ENCODE results near the gene SLC7A4. TPM values are rescaled to one million over a fixed set of nuclear protein-coding genes. Genes with fewer than 3 reads are reported as not detected.

SLC7A4 gene
- total and polyA plus RNA-seq, 10 of the 15 experiments (the other 5 are each of a cell fraction or from before 2014, with no cell fraction given) = 0.06 to 0.25 (median 0.14) TPM; not detected in 6

- Histone ChIP-seq H3K4me2 (ENCODE audit: control insufficient read depth, insufficient read depth) (no peak overlapping the region), H3K27me3 (replicated peaks in 1 of 2; ENCODE audit: control insufficient read depth in 2 of 2, insufficient read depth in 2 of 2, low read length in 1 of 2) (no peaks in the 10 kb centered on the region), H3K4me1 (ENCODE audit: control insufficient read depth, insufficient read depth, low read length) (peaks cover 5% of the 10 kb centered on the region), H3K4me3 (no peak overlapping the region), H3K27ac (ENCODE audit: control insufficient read depth, insufficient read depth) (no peak overlapping the region), H3K9me3 (replicated peaks; ENCODE audit: control insufficient read depth, insufficient read depth, low read length) (no peaks in the 10 kb centered on the region), H3K9ac (ENCODE audit: control insufficient read depth, insufficient read depth, low read length) (no peak overlapping the region), H3K36me3 (ENCODE audit: control insufficient read depth in 2 of 2, insufficient read depth in 2 of 2, low read length in 1 of 2) (no peaks in the 10 kb centered on the region), H4K20me1 (ENCODE audit: control insufficient read depth, insufficient read depth) (no peaks in the 10 kb centered on the region), H2AFZ (ENCODE audit: control insufficient read depth, low read depth, low read length) (no peak overlapping the region), H3K79me2 (ENCODE audit: control insufficient read depth, insufficient read depth, low read length) (no peaks in the 10 kb centered on the region)
- intact Hi-C loops (cut with micrococcal nuclease; ENCODE audit: unreplicated experiment) = no loop called here
- in situ Hi-C loops (cut with MboI) = no loop called here
- DNase-seq (ENCODE audit: low read depth, low spot score) = no peak
- no TSS peak for BruUV-seq (replicated peaks)
- no peak for ATAC-seq
- ChIA-PET SMC1A (ENCODE audit: uncharacterized antibody, unreplicated experiment) (no interaction called here), CTCF (no interaction called here), RAD21 (ENCODE audit: unreplicated experiment) (no interaction called here), POLR2A (no interaction called here)
- no peak for FAIRE-seq
- 50% methylated on average over 2 of the region's 2 CpGs for WGBS (ENCODE audit: insufficient coverage, insufficient replicate concordance, low lambda C conversion rate, missing lambda C conversion rate)
- TF ChIP-seq DPF2 (IDR thresholded peaks at IDR 0.05) (no peak), ZNF274 (IDR thresholded peaks at IDR 0.05; ENCODE audit: insufficient read depth, insufficient read length) (no peak), ZNF622 (IDR thresholded peaks at IDR 0.05) (no peak), YBX1 (IDR thresholded peaks at IDR 0.05) (no peak)
These were observed 6.0 kb upstream of the SLC7A4 start for GRCh38 chr22:21038405-21038804.

DNA sequence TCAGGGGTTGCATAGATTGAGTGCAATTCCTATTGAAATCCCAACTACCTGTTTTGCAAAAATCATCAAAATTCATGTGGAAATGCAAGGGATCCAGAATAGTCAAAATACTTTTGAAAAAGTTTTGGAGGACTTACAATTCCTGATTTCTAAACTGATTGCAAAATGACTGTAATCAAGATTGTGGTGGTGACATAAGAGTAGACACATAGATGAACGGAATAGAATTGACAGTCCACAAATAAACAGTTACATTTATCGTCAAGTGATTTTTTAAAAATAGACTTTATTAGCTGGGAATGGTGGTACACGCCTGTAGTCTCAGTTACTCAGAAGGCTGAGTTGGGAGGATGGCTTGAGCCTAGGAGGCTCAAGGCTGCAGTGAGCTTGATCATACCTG is 2.6 kb upstream of the SLC7A4 start:
- DNase-seq (ENCODE audit: low read depth, low spot score) (no peak), ATAC-seq (no peak), FAIRE-seq (no peak)
- H3K9me3 ChIP-seq (replicated peaks; ENCODE audit: control insufficient read depth, insufficient read depth, low read length) = no peaks in the 10 kb centered on the region
- no peak overlapping the region for H3K4me3 ChIP-seq
- intact Hi-C loops (cut with micrococcal nuclease; ENCODE audit: unreplicated experiment) = no loop called here
- H3K4me2 ChIP-seq (ENCODE audit: control insufficient read depth, insufficient read depth) = no peak overlapping the region
- H3K79me2 ChIP-seq (ENCODE audit: control insufficient read depth, insufficient read depth, low read length) = no peaks in the 10 kb centered on the region
- no peaks in the 10 kb centered on the region for H4K20me1 ChIP-seq (ENCODE audit: control insufficient read depth, insufficient read depth)
- H3K9ac ChIP-seq (ENCODE audit: control insufficient read depth, insufficient read depth, low read length) = no peak overlapping the region
- H2AFZ ChIP-seq (ENCODE audit: control insufficient read depth, low read depth, low read length) = no peak overlapping the region
- SMC1A ChIA-PET (ENCODE audit: uncharacterized antibody, unreplicated experiment) = no interaction called here
- no TSS peak for BruUV-seq (replicated peaks)
- RAD21 ChIA-PET (ENCODE audit: unreplicated experiment) = no interaction called here
- peaks cover 7% of the 10 kb centered on the region for H3K4me1 ChIP-seq (ENCODE audit: control insufficient read depth, insufficient read depth, low read length)
- H3K27ac ChIP-seq (ENCODE audit: control insufficient read depth, insufficient read depth) = no peak overlapping the region
- 45% methylated on average over 3 of the region's 3 CpGs for WGBS (ENCODE audit: insufficient coverage, insufficient replicate concordance, low lambda C conversion rate, missing lambda C conversion rate)
- no peaks in the 10 kb centered on the region; a peak in 1 of 4 replicates for H3K27me3 ChIP-seq (replicated peaks in 1 of 2; ENCODE audit: control insufficient read depth in 2 of 2, insufficient read depth in 2 of 2, low read length in 1 of 2)
- POLR2A ChIA-PET = no interaction called here
- no peaks in the 10 kb centered on the region for H3K36me3 ChIP-seq (ENCODE audit: control insufficient read depth in 2 of 2, insufficient read depth in 2 of 2, low read length in 1 of 2)
- CTCF ChIA-PET = no interaction called here
- in situ Hi-C loops (cut with MboI) = no loop called here
- TF ChIP-seq USF1 (IDR thresholded peaks at IDR 0.05; ENCODE audit: borderline replicate concordance, extremely low read length, insufficient read depth, low read depth, low read length) (no peak), POLR2AphosphoS2 (IDR thresholded peaks at IDR 0.05; ENCODE audit: low read depth, low read length) (no peak), RELA (IDR thresholded peaks at IDR 0.05; ENCODE audit: borderline replicate concordance, partially characterized antibody) (no peak), HSF1 (IDR thresholded peaks at IDR 0.05; ENCODE audit: low read depth, low read length) (no peak), POLR2AphosphoS5 (IDR thresholded peaks at IDR 0.05; ENCODE audit: low read length) (no peak), TCF7 (IDR thresholded peaks at IDR 0.05; ENCODE audit: borderline replicate concordance) (no peak), MEF2A (IDR thresholded peaks at IDR 0.05; ENCODE audit: insufficient read depth, low read depth, low read length) (no peak), NFIC (IDR thresholded peaks at IDR 0.05; ENCODE audit: low read depth, low read length) (no peak)
- TF ChIP-seq, protein P1, sequence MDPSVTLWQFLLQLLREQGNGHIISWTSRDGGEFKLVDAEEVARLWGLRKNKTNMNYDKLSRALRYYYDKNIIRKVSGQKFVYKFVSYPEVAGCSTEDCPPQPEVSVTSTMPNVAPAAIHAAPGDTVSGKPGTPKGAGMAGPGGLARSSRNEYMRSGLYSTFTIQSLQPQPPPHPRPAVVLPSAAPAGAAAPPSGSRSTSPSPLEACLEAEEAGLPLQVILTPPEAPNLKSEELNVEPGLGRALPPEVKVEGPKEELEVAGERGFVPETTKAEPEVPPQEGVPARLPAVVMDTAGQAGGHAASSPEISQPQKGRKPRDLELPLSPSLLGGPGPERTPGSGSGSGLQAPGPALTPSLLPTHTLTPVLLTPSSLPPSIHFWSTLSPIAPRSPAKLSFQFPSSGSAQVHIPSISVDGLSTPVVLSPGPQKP (IDR thresholded peaks at IDR 0.05; ENCODE audit: low read depth, low read length) = no peak

Data from GM12878 (cell line).